ENCODE results near the gene ZDHHC11. TPM values are rescaled to one million over a fixed set of nuclear protein-coding genes. Genes with fewer than 3 reads are reported as not detected.
"Not testable (repeated sequence)": the region's sequence is repeated elsewhere in the genome, so short reads cannot be mapped to it uniquely, and the experiment has no call there.

Gene ZDHHC11
- polyA plus RNA-seq, 1 donor (not counting 4 experiments of a cell fraction or from before 2014, with no cell fraction given): 0.33 TPM

GRCh38 chr5:849651-850301, 1.0 kb downstream of the ZDHHC11 start:
- no peak overlapping the region for H3K27ac ChIP-seq (ENCODE audit: control insufficient read depth, insufficient read depth, low read length)
- H3K79me2 ChIP-seq (ENCODE audit: control insufficient read depth, insufficient read depth, low read length): no peaks in the 10 kb centered on the region
- no peaks in the 10 kb centered on the region for H3K9me3 ChIP-seq (ENCODE audit: control insufficient read depth, low read depth, low read length)
- H3K9me1 ChIP-seq (ENCODE audit: control insufficient read depth, extremely low read depth, insufficient read depth, low read length): no peaks in the 10 kb centered on the region
- FAIRE-seq (no peak), DNase-seq (ENCODE audit: low read depth, low spot score) (no peak)
- TF ChIP-seq CTCF (optimal IDR thresholded peaks at IDR 0.05 in 1 of 3, IDR thresholded peaks at IDR 0.05 in 1 of 3, conservative IDR thresholded peaks at IDR 0.05 in 1 of 3; ENCODE audit: extremely low read depth in 1 of 3, insufficient read depth in 2 of 3, low read length in 3 of 3): no peak
- no peak for TF ChIP-seq EZH2 (IDR thresholded peaks at IDR 0.05; ENCODE audit: low read length)
- no peak overlapping the region for H2AFZ ChIP-seq (ENCODE audit: control insufficient read depth, low read length)
- no peaks in the 10 kb centered on the region for H3K4me1 ChIP-seq (ENCODE audit: control insufficient read depth, extremely low read depth, insufficient read depth, low read length)
- H4K20me1 ChIP-seq (ENCODE audit: control insufficient read depth, extremely low read depth, insufficient read depth, low read length): no peaks in the 10 kb centered on the region
- dilution Hi-C loops (cut with MboI; ENCODE audit: extremely low pct_ligation_motif_present, low sequenced_read_pairs): no loop called here
- no peaks in the 10 kb centered on the region for H3K36me3 ChIP-seq (ENCODE audit: control insufficient read depth in 2 of 2, extremely low read depth in 1 of 2, insufficient read depth in 2 of 2, low read length in 2 of 2)
- H3K4me2 ChIP-seq (ENCODE audit: control insufficient read depth, extremely low read depth, insufficient read depth, low read depth, low read length): no peak overlapping the region
- peaks cover 41% of the 10 kb centered on the region for H3K27me3 ChIP-seq (ENCODE audit: control insufficient read depth, extremely low read depth, insufficient read depth, low read length)
- no peak overlapping the region for H3K9ac ChIP-seq (ENCODE audit: control insufficient read depth, extremely low read depth, insufficient read depth, low read length)
- H3K4me3 ChIP-seq (ENCODE audit: control insufficient read depth in 2 of 3, extremely low read depth in 1 of 3, insufficient read depth in 2 of 3, low read depth in 1 of 3, low read length in 3 of 3): no peak overlapping the region

DNA sequence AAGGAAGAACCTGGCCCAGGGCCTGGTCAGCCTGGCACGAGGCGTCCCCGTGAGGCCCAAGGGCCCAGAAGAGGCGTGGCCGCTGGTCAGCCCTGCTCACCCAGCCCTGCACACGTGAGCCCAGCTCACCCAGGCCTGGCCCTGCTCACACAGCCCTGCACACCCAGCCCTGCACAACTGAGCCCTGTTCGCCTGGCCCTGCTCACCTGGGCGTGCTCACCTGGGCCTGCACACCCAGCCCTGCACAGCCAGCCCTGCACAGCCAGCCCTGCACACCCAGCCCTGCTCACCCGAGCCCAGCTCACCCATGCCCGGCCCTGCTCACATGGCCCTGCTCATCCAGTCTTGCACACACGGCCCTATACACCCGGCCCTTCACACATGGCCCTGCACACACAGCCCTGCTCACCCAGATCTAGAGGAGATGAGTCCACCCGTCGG, 2.1 kb downstream of the ZDHHC11 start:
- dilution Hi-C loops (cut with MboI; ENCODE audit: extremely low pct_ligation_motif_present, low sequenced_read_pairs): no loop called here
- FAIRE-seq (no peak), DNase-seq (ENCODE audit: low read depth, low spot score) (no peak)
- TF ChIP-seq EZH2 (IDR thresholded peaks at IDR 0.05; ENCODE audit: low read length) (no peak), CTCF (optimal IDR thresholded peaks at IDR 0.05 in 1 of 3, IDR thresholded peaks at IDR 0.05 in 1 of 3, conservative IDR thresholded peaks at IDR 0.05 in 1 of 3; ENCODE audit: extremely low read depth in 1 of 3, insufficient read depth in 2 of 3, low read length in 3 of 3) (no peak)
- Histone ChIP-seq H2AFZ (ENCODE audit: control insufficient read depth, low read length) (no peak overlapping the region), H3K27ac (ENCODE audit: control insufficient read depth, insufficient read depth, low read length) (no peak overlapping the region), H3K9me3 (ENCODE audit: control insufficient read depth, low read depth, low read length) (no peaks in the 10 kb centered on the region), H3K4me1 (ENCODE audit: control insufficient read depth, extremely low read depth, insufficient read depth, low read length) (no peaks in the 10 kb centered on the region), H3K79me2 (ENCODE audit: control insufficient read depth, insufficient read depth, low read length) (no peaks in the 10 kb centered on the region), H3K27me3 (ENCODE audit: control insufficient read depth, extremely low read depth, insufficient read depth, low read length) (peaks cover 41% of the 10 kb centered on the region), H3K4me3 (ENCODE audit: control insufficient read depth in 2 of 3, extremely low read depth in 1 of 3, insufficient read depth in 2 of 3, low read depth in 1 of 3, low read length in 3 of 3) (no peak overlapping the region), H3K36me3 (ENCODE audit: control insufficient read depth in 2 of 2, extremely low read depth in 1 of 2, insufficient read depth in 2 of 2, low read length in 2 of 2) (no peaks in the 10 kb centered on the region), H3K9ac (ENCODE audit: control insufficient read depth, extremely low read depth, insufficient read depth, low read length) (no peak overlapping the region), H3K4me2 (ENCODE audit: control insufficient read depth, extremely low read depth, insufficient read depth, low read depth, low read length) (no peak overlapping the region), H3K9me1 (ENCODE audit: control insufficient read depth, extremely low read depth, insufficient read depth, low read length) (no peaks in the 10 kb centered on the region), H4K20me1 (ENCODE audit: control insufficient read depth, extremely low read depth, insufficient read depth, low read length) (no peaks in the 10 kb centered on the region)

GRCh38 chr5:847736-848135, 3.0 kb downstream of the ZDHHC11 start:
- H2AFZ ChIP-seq (ENCODE audit: control insufficient read depth, low read length); H3K4me2 ChIP-seq (ENCODE audit: control insufficient read depth, extremely low read depth, insufficient read depth, low read depth, low read length); H3K9me1 ChIP-seq (ENCODE audit: control insufficient read depth, extremely low read depth, insufficient read depth, low read length); H3K27ac ChIP-seq (ENCODE audit: control insufficient read depth, insufficient read depth, low read length); H3K36me3 ChIP-seq (ENCODE audit: control insufficient read depth in 2 of 2, extremely low read depth in 1 of 2, insufficient read depth in 2 of 2, low read length in 2 of 2); H4K20me1 ChIP-seq (ENCODE audit: control insufficient read depth, extremely low read depth, insufficient read depth, low read length); H3K9me3 ChIP-seq (ENCODE audit: control insufficient read depth, low read depth, low read length); DNase-seq (ENCODE audit: low read depth, low spot score); H3K9ac ChIP-seq (ENCODE audit: control insufficient read depth, extremely low read depth, insufficient read depth, low read length); H3K4me1 ChIP-seq (ENCODE audit: control insufficient read depth, extremely low read depth, insufficient read depth, low read length); FAIRE-seq; H3K4me3 ChIP-seq (ENCODE audit: control insufficient read depth in 2 of 3, extremely low read depth in 1 of 3, insufficient read depth in 2 of 3, low read depth in 1 of 3, low read length in 3 of 3); dilution Hi-C loops (cut with MboI; ENCODE audit: extremely low pct_ligation_motif_present, low sequenced_read_pairs); H3K79me2 ChIP-seq (ENCODE audit: control insufficient read depth, insufficient read depth, low read length): not testable (repeated sequence)
- peaks cover 36% of the 10 kb centered on the region for H3K27me3 ChIP-seq (ENCODE audit: control insufficient read depth, extremely low read depth, insufficient read depth, low read length)

- H3K79me2 ChIP-seq (ENCODE audit: control insufficient read depth, insufficient read depth, low read length); H3K4me1 ChIP-seq (ENCODE audit: control insufficient read depth, extremely low read depth, insufficient read depth, low read length); dilution Hi-C loops (cut with MboI; ENCODE audit: extremely low pct_ligation_motif_present, low sequenced_read_pairs); H3K9me3 ChIP-seq (ENCODE audit: control insufficient read depth, low read depth, low read length); FAIRE-seq; DNase-seq (ENCODE audit: low read depth, low spot score); H3K36me3 ChIP-seq (ENCODE audit: control insufficient read depth in 2 of 2, extremely low read depth in 1 of 2, insufficient read depth in 2 of 2, low read length in 2 of 2); H4K20me1 ChIP-seq (ENCODE audit: control insufficient read depth, extremely low read depth, insufficient read depth, low read length); H3K9ac ChIP-seq (ENCODE audit: control insufficient read depth, extremely low read depth, insufficient read depth, low read length); H2AFZ ChIP-seq (ENCODE audit: control insufficient read depth, low read length); H3K4me3 ChIP-seq (ENCODE audit: control insufficient read depth in 2 of 3, extremely low read depth in 1 of 3, insufficient read depth in 2 of 3, low read depth in 1 of 3, low read length in 3 of 3); H3K27ac ChIP-seq (ENCODE audit: control insufficient read depth, insufficient read depth, low read length); H3K9me1 ChIP-seq (ENCODE audit: control insufficient read depth, extremely low read depth, insufficient read depth, low read length); H3K4me2 ChIP-seq (ENCODE audit: control insufficient read depth, extremely low read depth, insufficient read depth, low read depth, low read length): not testable (repeated sequence)
- peaks cover 31% of the 10 kb centered on the region for H3K27me3 ChIP-seq (ENCODE audit: control insufficient read depth, extremely low read depth, insufficient read depth, low read length)
Observed at GRCh38 chr5:847212-847611, 3.6 kb downstream of the ZDHHC11 start.

All from keratinocyte (primary cell).